ENCODE data around the gene PRR14L.

The PRR14L gene

GRCh38 chr22:31637891-31638618, 111.9 kb downstream of the PRR14L start:
- H3K4me3 ChIP-seq (ENCODE audit: low read depth, low read length) = peak overlapping the region; percentile 65
- no peak for TF ChIP-seq CTCF (IDR thresholded peaks at IDR 0.05; ENCODE audit: borderline replicate concordance, insufficient read depth, low read depth, low read length)

DNA sequence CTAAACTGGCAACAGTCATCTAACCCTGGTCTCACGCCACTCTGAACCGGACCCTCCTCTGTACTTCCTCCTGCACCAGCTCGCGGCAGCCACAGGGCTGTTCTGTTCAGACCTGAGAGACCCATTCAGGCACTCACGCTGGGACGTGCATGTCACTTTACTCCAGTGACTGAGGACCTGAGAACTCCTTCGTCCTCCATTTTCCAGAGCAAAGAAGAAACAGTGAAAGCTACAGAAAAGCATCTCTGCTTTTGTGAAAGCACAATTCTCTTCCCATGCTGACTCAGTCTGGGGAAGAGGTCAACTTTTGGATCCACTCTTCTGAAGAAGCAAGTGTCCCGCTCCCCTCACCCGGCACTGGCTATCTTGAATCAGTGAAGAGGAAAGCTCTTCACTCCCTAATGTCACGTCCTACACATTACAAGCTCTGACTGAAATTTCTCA, 112.5 kb downstream of the PRR14L start:
- peak; percentile 48; the same call in 1 of the 2 replicates for TF ChIP-seq CTCF (IDR thresholded peaks at IDR 0.05; ENCODE audit: borderline replicate concordance, insufficient read depth, low read depth, low read length)
- H3K4me3 ChIP-seq (ENCODE audit: low read depth, low read length) = peak overlapping the region; percentile 65

GRCh38 chr22:31635638-31636306, 114.2 kb downstream of the PRR14L start:
- no peak overlapping the region for H3K4me3 ChIP-seq (ENCODE audit: low read depth, low read length)
- no peak for TF ChIP-seq CTCF (IDR thresholded peaks at IDR 0.05; ENCODE audit: borderline replicate concordance, insufficient read depth, low read depth, low read length)

- H3K4me3 ChIP-seq (ENCODE audit: low read depth, low read length) = peak overlapping the region; percentile 80
- no peak for TF ChIP-seq CTCF (IDR thresholded peaks at IDR 0.05; ENCODE audit: borderline replicate concordance, insufficient read depth, low read depth, low read length)
Measured at GRCh38 chr22:31631436-31631835, 118.5 kb downstream of the PRR14L start.

All from GM12875 (cell line).